HG02763 (cell line): ENCODE measurements around the gene PLPP7.
"Not testable (repeated sequence)": the region's sequence is repeated elsewhere in the genome, so short reads cannot be mapped to it uniquely, and the experiment has no call there.

Experiments used
- ATAC-seq: cut with Tn5 transposase; IDR thresholded peaks from one replicate; pipeline ENCODE4 v1.9.1; 2021; ENCODE audit warnings: mild to moderate bottlenecking, moderate library complexity; ENCODE audit not compliant: unreplicated experiment

The PLPP7 gene

DNA sequence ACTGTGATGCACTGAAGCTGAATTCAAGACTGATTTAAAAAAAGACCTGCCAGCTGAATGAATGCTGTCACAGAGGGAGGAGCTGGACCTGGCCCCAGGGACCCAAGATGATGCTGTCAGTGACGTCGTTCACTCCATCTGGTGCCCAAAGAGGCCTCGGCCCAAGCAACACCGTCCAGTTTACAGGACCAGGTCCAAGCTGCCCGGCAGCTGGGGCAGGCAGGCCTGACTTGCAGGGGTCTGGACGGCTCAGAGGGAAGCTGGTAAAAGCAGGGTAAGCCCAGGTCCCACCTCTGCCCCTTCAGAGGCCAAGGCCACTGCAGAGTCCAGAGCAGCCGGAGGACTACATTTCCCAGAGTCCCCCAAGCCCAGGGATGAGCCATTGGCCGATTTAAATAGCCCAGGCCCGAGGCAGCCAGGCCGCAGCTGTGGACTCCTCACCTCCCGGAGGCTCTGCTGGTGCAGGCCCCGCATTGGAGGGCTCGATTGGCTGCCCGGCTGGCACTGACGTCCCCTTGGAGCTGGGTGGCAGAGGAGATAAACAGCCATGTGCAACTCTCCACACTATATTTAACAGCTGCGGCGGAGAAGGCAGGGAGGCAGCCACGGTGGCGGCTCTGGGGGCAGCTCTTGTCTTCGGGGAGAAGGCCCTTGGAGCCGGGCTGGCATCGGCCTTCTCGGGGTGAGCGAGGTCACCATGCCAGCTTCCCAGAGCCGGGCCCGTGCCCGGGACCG, at the start of gene PLPP7:
PLPP7 (plus strand) TSS at position 423 of the 735 bp plus-strand sequence; CDS start at position 698, 275 bp downstream.
- ATAC-seq: no peak

DNA sequence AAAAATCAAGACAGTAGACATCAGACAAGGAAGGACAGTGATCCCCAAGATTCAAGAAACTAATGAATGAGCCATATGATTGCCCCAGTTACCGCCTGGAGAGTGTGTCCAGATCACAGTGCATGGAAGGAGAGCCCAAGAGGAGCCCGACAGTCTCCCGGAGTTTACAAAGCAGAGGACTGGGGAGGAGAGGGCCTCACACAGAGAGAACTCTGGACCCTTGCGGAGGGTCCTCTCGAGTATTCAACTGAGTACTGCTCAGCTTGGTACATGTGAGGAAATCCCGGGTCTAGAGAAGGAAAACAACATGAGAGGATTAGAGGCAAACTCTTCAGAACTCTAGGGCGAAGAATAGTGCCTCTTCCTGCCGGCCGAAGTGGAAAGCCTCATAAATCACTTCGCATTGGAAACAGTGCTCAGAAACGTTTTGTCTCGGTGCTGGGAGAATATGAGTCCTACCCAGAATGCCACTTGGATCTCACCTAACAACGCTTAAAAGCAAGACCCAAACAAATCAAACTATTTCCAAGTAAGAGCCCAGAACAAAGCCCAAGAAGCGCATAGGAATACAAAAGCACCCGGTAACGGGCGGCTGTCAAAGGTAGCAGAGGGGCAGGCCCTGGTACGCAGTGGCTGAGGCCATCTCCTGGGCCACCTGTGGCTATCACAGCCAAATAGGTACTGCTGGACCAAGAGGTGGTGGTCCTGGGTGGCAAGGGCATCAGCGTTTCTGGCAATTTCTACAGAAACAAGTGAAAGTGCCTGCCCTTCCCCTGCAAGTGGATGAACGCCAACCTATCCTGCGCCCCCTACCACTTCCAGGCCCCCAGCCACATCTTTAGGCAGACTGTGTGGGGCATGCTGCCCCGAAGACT, 49.2 kb upstream of the PLPP7 start:
- no peak for ATAC-seq

DNA sequence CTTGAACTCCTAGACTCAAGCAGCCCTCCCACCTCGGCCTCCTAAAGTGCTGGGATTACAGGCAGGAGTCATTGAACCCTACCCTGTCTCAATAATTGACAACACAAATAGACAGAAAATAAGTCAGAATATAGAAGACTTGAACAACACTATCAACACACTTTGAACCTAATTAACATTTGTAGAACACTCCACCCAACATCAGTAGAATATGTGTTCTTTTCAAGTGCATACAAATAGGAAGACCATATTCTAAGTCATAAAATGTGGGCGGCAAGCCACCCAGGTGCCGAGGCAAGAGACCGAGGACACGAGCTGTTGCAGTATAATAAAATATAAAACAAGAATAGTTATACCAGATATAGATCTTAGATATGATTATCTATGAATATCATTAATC, 45.2 kb upstream of the PLPP7 start:
- not testable (repeated sequence) for ATAC-seq

DNA sequence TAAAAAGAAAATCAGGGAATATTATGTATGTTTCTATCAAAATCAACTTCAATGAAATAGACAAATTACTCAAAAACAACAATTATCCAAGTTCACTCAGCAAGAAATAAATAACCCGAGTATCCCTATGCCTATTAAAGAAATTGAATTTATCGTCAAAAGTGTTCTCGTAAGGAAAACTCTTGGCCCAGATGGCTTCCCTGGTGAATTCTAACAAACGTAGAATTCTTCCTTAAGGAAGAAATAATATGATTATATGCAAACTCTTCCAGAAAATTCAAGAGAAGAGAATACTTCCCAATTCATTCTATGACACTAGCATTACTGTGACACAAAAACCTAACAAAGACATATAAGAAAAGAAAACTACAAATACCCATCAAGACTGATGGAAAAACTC, 42.9 kb upstream of the PLPP7 start:
- no peak for ATAC-seq

DNA sequence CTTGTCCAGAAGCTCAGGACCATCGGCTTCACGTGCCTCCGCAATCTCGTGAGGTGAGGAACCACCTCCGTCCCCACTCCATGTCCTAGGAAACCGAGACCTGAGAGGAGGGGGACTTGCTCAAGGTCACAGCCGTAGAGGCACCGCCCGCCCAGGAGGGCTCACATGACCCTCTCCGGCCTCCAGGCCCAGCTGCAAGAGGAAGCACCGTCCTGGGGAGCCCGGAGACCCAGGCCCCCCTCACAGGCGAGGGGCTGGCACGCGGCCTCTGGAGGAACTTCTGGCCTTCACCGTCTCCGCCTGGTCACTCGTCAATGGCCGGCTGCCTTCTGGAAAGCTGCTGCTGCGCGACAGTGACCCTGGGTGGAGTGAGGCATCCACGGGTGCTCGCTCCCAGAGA, 37.4 kb upstream of the PLPP7 start:
- ATAC-seq: no peak

DNA sequence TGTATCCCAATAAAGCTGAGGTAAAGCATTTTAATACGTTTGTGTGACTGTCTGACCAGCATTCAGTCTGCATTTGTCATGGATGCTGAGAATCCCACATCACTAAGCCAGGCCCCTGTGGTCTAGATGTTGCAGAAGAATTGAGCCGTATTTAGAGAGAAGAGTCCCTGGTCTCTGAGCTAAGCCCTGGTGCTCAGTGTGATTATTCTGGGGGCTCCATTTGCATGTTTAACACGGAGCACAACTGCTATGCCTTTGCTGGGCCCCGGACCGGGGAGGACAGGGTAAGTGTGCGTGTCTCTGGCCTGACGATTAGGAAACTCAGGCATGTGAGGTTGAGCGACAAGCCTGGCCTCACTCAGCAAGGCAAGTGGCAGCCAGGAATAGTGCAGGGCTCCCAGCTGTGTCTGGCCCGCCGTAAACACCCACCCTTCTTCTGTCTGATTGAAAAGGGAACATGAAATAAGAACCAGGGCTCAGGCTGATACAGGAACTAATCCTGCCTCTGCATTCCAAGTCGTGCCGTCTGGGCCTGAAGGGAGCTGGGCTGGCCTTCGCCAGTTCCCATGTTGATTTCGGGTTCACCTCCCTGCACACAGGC, 35.5 kb upstream of the PLPP7 start:
- no peak for ATAC-seq

DNA sequence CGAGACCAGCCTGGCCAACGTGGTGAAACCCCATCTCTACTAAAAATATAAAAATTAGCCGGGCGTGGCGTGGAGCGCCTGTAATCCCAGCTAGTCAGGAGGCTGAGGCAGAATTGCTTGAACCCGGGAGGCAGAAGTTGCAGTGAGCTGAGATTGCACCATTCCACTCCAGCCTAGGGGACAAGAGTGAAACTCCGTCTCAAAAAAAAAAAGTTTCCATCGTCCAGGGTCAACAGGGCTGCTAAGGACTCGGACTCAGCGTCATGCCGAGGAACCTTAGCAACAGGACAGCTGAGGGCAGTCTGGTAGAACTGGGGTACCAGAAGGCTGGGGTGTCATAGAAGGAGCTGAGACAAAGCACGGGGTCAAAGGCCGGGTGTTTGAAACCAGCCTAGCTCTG, 34.9 kb upstream of the PLPP7 start:
- no peak for ATAC-seq

DNA sequence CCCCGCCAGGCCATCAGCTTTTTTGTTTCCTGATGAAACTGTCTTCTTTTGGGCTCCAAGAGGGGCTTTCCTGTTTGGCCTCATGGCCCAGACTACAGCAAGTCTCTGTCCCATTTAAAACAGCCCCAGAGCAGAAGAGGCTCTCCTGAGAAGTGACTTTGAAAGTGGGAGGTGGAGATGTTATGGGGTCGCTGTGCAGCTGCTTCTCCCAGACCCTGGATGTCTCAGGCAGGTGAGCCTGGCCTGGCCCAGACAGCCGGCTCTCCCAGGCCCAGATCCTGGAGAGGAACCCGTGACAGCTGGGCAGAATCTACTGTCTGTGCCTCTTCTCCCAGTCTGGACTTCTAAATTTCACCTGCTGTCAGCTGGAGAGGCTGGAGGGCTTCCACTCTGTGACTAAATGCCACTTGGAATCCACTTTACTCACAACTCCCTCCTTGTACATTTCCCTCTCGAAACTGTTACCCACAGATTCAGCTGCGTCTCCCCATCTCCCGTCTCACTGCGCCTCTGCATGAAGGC, 33.8 kb upstream of the PLPP7 start:
- no peak for ATAC-seq

DNA sequence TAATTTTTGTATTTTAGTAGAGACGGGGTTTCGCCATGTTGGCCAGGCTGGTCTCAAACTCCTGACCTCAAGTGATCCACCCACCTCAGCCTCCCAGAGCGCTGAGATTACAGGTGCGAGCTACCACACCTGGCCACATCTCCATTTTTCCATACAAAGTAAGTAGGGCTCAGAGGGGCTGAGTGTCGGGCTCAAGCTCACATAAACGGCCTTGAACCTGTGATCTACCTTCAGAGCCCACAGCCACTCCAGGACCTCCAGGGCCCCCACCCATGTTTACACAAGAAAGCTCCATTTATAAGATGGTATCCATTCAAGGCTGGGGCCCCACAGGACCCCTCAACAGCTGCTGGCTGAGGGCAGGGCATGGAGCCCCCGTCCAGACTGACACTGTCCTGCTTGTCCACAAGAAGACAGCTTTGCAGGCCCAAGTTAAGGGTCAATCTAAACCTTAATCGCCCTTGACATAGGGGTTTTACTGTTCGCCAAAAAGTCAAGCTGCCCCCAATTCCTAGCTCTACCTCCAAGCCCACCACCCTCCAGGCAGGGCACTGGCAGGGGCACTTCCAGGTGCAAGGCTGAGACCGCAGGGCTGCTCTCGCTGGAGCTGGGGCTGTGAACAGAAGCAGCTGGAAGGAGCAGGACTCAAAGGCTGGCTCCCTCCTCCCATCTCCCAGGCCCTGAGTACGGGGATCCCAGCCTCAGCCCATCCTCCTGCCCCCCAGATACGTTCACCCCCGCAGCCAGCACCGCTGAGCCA, 32.1 kb upstream of the PLPP7 start:
- no peak for ATAC-seq

DNA sequence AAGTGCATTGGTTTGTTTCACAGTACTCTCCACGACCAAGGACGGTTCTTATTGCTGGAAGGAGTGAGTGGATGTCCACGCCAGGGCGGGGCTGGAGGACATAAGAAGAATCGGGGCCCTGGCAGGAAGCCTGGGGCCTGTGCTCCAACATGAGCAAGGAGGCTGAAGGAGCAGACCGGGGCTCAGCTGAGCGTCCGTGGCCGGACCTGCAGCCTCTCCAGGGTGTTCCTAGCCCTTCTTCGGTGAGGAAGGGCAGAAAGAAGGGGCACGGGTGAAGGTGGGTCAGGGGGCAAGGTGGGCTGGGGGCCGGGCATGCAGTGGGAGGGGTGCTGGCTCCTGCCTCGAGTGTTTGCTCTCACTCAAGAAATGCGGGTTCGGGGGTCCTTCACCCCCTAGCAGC, 31.3 kb upstream of the PLPP7 start:
- no peak for ATAC-seq

DNA sequence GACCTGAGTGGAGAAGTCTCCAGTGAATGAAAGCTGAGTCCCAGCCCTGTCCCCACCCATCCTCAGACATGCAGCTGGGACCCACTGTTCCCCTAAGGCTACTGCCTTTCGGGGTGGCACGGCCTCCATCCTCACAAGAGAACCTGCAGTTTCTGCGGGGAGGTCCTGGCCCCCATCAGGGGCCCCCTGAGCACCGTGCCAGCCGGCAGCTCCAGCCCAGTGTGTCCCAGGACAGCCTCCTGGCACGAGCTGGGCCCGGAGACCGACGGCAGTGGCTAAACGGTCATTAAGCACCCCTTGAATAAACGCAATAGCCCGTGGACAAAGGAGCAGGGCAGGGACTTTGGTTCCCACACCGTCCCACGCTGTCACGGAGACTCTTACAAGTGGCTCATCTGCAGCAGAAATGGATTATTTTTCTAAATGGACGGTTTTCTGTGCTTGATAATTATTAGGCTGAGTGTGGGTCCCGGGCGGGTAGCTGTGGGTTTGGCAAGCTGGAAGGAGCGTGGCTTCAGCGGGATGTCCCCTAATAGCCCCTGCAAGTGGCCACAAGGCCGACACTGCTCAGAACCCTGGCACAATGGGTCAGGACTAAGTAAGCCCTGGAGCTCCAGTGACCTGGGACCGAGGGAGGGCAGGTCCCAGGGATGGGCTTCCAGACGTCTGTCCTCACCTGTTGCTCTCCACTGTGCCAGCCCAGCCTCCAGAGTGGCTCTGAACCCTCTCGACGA, 30.7 kb upstream of the PLPP7 start:
- no peak for ATAC-seq

DNA sequence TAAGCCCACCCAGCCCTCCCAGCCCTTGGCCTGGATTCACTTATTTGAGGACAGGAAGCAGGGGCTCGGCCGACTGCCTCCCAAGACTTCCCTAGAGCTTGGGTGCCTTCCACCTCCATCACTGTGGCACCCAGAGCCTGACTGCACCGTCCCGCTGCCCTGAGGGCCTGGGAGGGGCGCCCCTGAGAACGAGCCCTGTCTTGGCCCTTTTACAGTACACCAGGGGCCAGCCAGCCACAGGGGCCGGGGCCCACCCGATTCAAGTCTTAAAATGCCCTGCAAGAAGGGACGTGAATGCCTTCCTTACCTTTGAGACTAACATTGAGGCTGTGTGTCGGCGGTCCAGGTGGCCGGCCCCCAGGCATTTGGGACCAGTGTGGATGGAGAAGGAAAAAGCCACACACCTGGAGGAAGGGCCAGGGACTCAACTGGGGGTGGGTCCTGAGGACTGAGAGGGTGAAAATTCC, 30.1 kb upstream of the PLPP7 start:
- no peak for ATAC-seq

DNA sequence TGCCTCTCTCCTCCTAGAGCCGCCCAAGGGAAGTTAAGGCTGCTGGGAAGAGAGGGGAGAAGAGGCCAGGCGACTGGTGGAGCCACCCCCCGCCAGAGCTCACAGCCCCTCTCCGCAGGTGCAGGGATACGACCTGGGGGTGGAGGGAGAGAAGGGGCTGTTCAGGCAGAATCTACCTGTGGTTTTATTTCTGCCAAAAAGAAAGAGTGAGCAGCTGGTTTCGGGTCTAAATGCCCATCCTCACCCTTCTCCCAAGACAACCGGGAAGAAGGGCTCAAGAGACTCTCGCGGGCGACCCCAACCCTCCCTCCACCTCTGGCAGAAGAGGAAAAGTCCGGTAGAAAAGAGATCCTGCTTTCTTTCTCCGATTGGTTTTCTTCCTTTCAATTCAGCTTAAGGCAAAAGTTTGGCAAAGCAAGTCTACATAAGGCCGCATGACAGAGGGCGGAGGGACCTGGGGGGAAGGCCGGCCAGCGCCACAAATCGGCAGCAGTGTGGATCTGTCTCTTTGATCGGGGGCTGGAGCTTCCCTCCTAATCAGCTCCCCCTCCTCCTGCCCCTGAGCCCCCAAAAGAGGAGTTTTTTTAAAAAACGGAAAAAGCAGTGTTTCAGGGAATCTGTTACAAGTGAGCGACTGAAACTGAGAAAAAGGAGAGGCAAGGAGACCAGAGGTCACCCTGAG, 29.5 kb upstream of the PLPP7 start:
- no peak for ATAC-seq

DNA sequence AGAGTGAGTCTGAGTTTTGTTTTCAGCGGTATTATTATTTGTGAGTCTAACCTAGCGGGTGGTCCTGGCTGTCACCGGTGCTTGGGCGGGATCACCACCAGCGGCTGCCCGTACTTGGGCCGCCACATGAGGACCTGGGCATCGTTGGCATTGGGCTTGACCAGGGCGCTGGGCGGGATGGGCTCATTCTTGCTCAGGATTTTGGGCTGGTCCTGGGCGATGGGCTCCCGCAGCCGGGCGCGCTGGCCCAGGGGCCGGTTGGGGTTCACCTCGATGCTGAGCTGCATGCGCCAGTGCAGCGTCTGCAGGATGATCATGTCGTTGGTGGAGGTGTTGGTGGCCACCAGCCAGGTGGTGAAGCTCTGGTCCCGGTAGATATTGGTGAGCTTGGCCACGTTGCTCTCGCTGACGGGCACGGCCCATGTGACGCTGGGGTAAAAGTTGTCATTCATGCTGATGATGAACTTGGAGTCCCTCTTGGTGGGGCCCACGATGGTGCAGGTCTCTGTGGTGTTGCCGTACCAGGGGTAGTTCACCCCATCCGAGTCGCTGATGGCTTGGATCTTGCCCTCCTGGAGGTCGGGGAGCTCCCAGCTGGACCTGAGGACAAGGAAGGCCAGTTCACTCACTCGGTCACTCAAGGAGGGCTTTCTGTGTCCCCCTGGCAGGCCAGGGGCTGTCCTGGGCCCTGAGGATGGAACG, 28.6 kb upstream of the PLPP7 start:
- no peak for ATAC-seq

DNA sequence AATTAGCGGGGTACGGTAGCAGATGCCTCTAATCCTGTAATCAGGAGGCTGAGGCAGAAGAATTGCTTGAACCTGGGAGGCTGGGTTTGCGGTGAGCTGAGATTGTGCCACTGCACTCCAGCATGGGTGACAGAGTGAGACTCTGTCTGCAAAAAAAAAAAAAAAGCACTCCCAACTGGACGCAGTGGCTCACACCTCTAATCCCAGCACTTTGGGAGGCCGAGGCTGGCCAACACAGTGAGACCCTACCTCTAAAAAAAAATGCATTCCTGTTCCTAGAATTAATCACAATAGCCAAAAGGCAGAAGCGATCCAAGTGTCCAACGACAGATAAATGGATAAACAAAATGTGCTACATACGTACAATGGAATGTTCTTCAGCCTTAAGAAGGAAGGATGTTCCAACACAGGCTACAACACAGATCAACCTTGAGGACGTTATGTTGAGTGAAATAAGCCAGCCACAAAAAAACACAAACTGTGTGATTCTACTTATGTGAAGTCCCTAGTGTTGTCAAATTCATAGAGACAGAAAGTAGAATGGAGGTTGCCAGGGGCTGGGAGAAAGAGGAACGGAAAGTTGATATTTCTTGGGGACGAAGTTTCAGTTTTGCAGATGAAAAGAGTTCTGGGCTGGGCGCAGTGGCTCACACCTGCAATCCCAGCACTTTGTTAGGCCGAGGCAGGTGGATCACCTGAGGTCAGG, 27.0 kb upstream of the PLPP7 start:
- no peak for ATAC-seq

DNA sequence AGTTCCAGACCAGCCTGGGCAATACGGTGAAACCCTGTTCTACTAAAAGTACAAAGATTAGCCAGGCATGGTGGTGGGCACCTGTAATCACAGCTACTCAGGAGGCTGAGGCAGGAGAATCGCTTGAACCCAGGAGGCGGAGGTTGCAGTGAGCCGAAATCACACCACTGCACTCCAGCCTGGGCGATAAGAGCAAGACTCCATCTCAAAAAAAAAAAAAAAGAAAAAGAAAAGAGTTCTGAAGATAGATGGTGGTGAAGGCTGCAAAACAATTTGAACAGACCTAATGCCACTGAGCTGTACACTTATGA, 26.5 kb upstream of the PLPP7 start:
- ATAC-seq: not testable (repeated sequence)

DNA sequence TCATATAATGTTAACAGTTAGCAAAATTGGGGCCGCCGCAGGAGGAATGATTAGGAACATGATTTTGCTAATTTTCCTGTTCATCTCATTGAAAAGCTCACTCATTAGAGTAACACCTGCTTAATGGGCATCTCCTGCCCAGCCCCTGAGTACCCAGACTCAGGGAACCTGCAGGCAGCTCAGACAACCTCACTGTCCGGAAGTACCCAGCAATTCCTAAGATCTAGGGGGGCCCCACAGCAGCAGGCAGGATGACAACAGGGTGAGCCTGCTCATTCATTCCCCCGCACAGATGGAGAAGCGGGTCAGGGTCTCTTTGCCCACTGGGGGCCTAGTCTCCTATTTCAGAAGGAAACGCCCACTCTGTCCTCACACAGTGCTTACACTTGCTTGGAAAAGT, 25.8 kb upstream of the PLPP7 start:
- no peak for ATAC-seq

DNA sequence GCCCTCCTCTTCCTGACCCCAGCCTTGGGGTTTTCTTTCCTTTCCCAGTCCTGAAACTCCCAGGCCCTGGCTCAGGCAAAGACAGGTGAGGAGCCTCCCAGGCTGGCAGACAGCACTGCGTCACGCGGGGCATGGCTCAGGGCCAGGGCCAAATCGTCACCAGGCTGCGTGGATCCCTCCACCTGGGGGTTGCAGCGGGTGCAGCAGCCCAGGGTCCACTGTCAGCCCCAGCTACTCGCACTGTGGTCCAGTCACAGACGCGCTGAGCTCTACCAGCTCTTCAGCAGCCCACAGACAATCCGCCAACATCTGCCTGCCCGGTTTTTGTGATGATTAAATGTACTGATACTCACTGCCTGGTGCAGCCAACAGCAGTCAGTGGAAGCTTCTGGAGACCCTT, 25.3 kb upstream of the PLPP7 start:
- ATAC-seq: no peak
